ENCODE data around the gene FDX2. TPM values are rescaled to one million over a fixed set of nuclear protein-coding genes. Genes with fewer than 3 reads are reported as not detected.

FDX2 gene
- total RNA-seq, 1 donor from 2014 or later, result 27.4 TPM

- peak; percentile 25 for TF ChIP-seq CTCF (IDR thresholded peaks at IDR 0.05)
- peaks cover 10% of the 10 kb centered on the region for H3K36me3 Mint-ChIP-seq (ENCODE audit: unreplicated experiment)
- peaks cover 25% of the 10 kb centered on the region for H3K4me1 Mint-ChIP-seq (ENCODE audit: unreplicated experiment)
- DNase-seq (ENCODE audit: extremely low spot score, unreplicated experiment), result no peak
- no peaks in the 10 kb centered on the region for H3K9me3 Mint-ChIP-seq (ENCODE audit: unreplicated experiment)
- peak overlapping the region; percentile 95 for H3K4me3 Mint-ChIP-seq (ENCODE audit: unreplicated experiment)
- no peaks in the 10 kb centered on the region for H3K27me3 Mint-ChIP-seq (ENCODE audit: unreplicated experiment)
- H3K27ac Mint-ChIP-seq (ENCODE audit: unreplicated experiment), result peak overlapping the region; percentile 99
Observed at GRCh38 chr19:10332158-10332964, 16.5 kb upstream of the FDX2 start.

GRCh38 chr19:10329555-10329954, 13.7 kb upstream of the FDX2 start:
- Mint-ChIP-seq H3K4me1 (ENCODE audit: unreplicated experiment) (peaks cover 22% of the 10 kb centered on the region), H3K9me3 (ENCODE audit: unreplicated experiment) (no peaks in the 10 kb centered on the region), H3K27me3 (ENCODE audit: unreplicated experiment) (no peaks in the 10 kb centered on the region), H3K27ac (ENCODE audit: unreplicated experiment) (no peak overlapping the region), H3K4me3 (ENCODE audit: unreplicated experiment) (no peak overlapping the region), H3K36me3 (ENCODE audit: unreplicated experiment) (peaks cover 10% of the 10 kb centered on the region)
- TF ChIP-seq CTCF (IDR thresholded peaks at IDR 0.05), result no peak
- DNase-seq (ENCODE audit: extremely low spot score, unreplicated experiment), result no peak

- DNase-seq (ENCODE audit: extremely low spot score, unreplicated experiment), result no peak
- H3K36me3 Mint-ChIP-seq (ENCODE audit: unreplicated experiment), result peaks cover 14% of the 10 kb centered on the region
- H3K27ac Mint-ChIP-seq (ENCODE audit: unreplicated experiment), result no peak overlapping the region
- no peak overlapping the region for H3K4me3 Mint-ChIP-seq (ENCODE audit: unreplicated experiment)
- no peaks in the 10 kb centered on the region for H3K9me3 Mint-ChIP-seq (ENCODE audit: unreplicated experiment)
- H3K4me1 Mint-ChIP-seq (ENCODE audit: unreplicated experiment), result peaks cover 16% of the 10 kb centered on the region
- no peaks in the 10 kb centered on the region for H3K27me3 Mint-ChIP-seq (ENCODE audit: unreplicated experiment)
- no peak for TF ChIP-seq CTCF (IDR thresholded peaks at IDR 0.05)
Observed at GRCh38 chr19:10328558-10329429, 13.0 kb upstream of the FDX2 start.

- no peak for TF ChIP-seq CTCF (IDR thresholded peaks at IDR 0.05)
- H3K27me3 Mint-ChIP-seq (ENCODE audit: unreplicated experiment), result no peaks in the 10 kb centered on the region
- peaks cover 14% of the 10 kb centered on the region for H3K36me3 Mint-ChIP-seq (ENCODE audit: unreplicated experiment)
- no peak for DNase-seq (ENCODE audit: extremely low spot score, unreplicated experiment)
- H3K9me3 Mint-ChIP-seq (ENCODE audit: unreplicated experiment), result no peaks in the 10 kb centered on the region
- peaks cover 10% of the 10 kb centered on the region for H3K4me1 Mint-ChIP-seq (ENCODE audit: unreplicated experiment)
- H3K27ac Mint-ChIP-seq (ENCODE audit: unreplicated experiment), result no peak overlapping the region
- H3K4me3 Mint-ChIP-seq (ENCODE audit: unreplicated experiment), result no peak overlapping the region
Observed at GRCh38 chr19:10327793-10328192, 12.0 kb upstream of the FDX2 start.

GRCh38 chr19:10325732-10326131, 9.9 kb upstream of the FDX2 start:
- TF ChIP-seq CTCF (IDR thresholded peaks at IDR 0.05), result no peak
- no peaks in the 10 kb centered on the region for H3K9me3 Mint-ChIP-seq (ENCODE audit: unreplicated experiment)
- no peaks in the 10 kb centered on the region for H3K4me1 Mint-ChIP-seq (ENCODE audit: unreplicated experiment)
- peaks cover 17% of the 10 kb centered on the region for H3K36me3 Mint-ChIP-seq (ENCODE audit: unreplicated experiment)
- H3K4me3 Mint-ChIP-seq (ENCODE audit: unreplicated experiment), result no peak overlapping the region
- no peak for DNase-seq (ENCODE audit: extremely low spot score, unreplicated experiment)
- no peaks in the 10 kb centered on the region for H3K27me3 Mint-ChIP-seq (ENCODE audit: unreplicated experiment)
- H3K27ac Mint-ChIP-seq (ENCODE audit: unreplicated experiment), result no peak overlapping the region
